T-helper 1 cell treated with Interleukin-12 subunit alpha and Interleukin-12 subunit beta and Interleukin-4 antibody, amounts not matched to agents 30 μg/mL and 1 μg/mL, for 36 hours (primary cell): ENCODE results near the gene MAP3K3.

Experiments
- H3K27ac Mint-ChIP-seq: one replicate; pipeline ENCODE4 v1.8.0; 2021; ENCODE audit warnings: mild to moderate bottlenecking, mixed read lengths
- H3K27me3 Mint-ChIP-seq: one replicate; pipeline ENCODE4 v1.8.0; 2021; ENCODE audit warnings: low read depth, mixed read lengths
- H3K36me3 Mint-ChIP-seq: one replicate; pipeline ENCODE4 v1.8.0; 2021; ENCODE audit warnings: low read depth, mixed read lengths
- H3K4me1 Mint-ChIP-seq: one replicate; pipeline ENCODE4 v1.8.0; 2021; ENCODE audit warnings: low read depth, mixed read lengths
- H3K4me3 Mint-ChIP-seq: one replicate; pipeline ENCODE4 v1.8.0; 2021; ENCODE audit warnings: mild to moderate bottlenecking, moderate library complexity, mixed read lengths
- H3K9me3 Mint-ChIP-seq: one replicate; pipeline ENCODE4 v1.8.0; 2021; ENCODE audit warnings: mixed read lengths

Gene MAP3K3

DNA sequence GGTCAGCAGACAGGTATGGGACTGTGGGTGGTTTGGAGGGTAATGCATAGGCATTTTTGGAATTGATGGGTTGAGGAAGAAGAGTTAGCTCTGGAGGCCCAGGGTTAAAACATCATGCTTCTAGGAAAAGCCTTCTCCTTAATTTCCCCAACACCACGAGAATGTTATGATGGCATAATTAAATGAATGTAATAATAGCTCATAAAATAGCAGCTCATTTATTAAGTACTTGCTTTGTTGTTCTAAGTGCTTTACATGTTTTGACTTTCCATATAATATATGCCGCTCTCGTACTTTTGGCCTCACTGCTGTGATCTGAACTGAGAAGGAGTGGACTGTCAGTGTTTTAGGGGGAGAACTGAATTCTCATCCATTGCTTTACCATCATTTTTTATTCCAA is 63.4 kb downstream of the MAP3K3 start:
- Mint-ChIP-seq H3K36me3 (peaks cover 32% of the 10 kb centered on the region), H3K9me3 (no peaks in the 10 kb centered on the region), H3K27ac (no peak overlapping the region), H3K4me3 (no peak overlapping the region), H3K4me1 (peaks cover 1% of the 10 kb centered on the region), H3K27me3 (no peaks in the 10 kb centered on the region)

DNA sequence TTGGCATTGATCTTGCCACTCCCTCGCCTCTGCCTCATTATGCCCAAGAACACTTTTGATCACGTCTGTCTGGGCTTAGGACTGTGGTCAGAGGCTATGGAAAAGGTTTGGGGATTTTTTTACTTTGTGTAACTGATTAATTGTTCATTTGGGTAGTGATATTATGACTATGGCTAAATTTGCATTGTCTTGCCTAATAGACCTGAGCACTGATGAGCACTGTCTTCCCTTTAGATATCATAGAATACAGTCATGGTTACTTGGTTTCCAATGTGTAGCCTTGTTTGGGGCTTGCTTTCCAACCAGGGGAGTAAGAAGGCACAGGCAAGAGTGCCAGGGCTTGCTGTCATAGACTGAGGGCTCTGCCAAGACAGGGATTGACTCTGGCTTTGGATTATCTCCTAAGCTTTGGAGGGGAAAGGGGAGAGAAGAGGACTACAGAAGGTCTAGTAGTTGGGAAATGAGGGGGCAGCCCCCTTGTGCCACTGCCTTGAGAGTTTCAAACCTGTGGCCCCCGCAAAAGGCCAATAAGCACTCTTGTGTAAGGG is 64.0 kb downstream of the MAP3K3 start:
- no peaks in the 10 kb centered on the region for H3K9me3 Mint-ChIP-seq
- peaks cover 1% of the 10 kb centered on the region for H3K4me1 Mint-ChIP-seq
- H3K4me3 Mint-ChIP-seq: no peak overlapping the region
- no peak overlapping the region for H3K27ac Mint-ChIP-seq
- no peaks in the 10 kb centered on the region for H3K27me3 Mint-ChIP-seq
- peaks cover 35% of the 10 kb centered on the region for H3K36me3 Mint-ChIP-seq

DNA sequence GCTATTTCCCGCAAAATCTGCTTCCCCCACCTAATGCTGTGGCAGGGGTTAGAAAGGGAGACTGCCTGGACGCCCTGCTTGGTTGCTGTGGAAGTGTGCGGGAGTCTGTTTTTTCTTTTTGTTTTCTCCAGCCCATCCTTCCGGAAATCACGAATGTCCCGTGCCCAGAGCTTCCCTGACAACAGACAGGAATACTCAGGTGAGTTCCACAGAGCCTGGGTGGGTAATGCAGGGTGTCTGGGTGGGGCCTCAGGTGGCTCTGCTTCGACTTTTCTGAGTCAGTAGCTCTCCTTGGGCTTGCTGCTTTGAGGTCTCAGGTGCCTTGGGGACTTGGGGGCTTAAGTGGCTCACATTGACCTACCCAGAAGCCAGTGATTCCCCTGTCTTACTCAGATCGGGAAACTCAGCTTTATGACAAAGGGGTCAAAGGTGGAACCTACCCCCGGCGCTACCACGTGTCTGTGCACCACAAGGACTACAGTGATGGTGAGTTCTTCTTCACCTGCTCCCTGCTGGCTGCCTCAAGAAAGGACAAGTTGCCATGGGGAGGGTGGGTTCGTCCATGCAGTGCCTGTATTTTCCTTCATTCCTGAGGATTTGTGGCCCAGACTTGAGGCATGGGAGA is 66.3 kb downstream of the MAP3K3 start:
- Mint-ChIP-seq H3K27ac (no peak overlapping the region), H3K27me3 (no peaks in the 10 kb centered on the region), H3K4me3 (no peak overlapping the region), H3K36me3 (peaks cover 34% of the 10 kb centered on the region), H3K4me1 (peaks cover 1% of the 10 kb centered on the region), H3K9me3 (no peaks in the 10 kb centered on the region)

DNA sequence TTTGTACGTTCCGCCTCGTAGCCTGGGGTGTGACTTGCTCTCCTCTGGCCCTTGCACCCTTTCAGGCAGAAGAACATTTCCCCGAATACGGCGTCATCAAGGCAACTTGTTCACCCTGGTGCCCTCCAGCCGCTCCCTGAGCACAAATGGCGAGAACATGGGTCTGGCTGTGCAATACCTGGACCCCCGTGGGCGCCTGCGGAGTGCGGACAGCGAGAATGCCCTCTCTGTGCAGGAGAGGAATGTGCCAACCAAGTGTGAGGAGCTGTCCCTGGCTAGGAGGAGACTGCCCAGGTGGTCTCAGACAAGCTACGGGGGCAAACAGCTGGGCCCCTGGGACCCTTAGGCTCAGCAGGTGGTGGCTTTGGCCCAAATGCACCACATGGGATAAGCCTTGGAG is 67.3 kb downstream of the MAP3K3 start:
- Mint-ChIP-seq H3K27me3 (no peaks in the 10 kb centered on the region), H3K36me3 (peaks cover 32% of the 10 kb centered on the region), H3K4me1 (peaks cover 1% of the 10 kb centered on the region), H3K9me3 (no peaks in the 10 kb centered on the region), H3K27ac (no peak overlapping the region), H3K4me3 (no peak overlapping the region)

DNA sequence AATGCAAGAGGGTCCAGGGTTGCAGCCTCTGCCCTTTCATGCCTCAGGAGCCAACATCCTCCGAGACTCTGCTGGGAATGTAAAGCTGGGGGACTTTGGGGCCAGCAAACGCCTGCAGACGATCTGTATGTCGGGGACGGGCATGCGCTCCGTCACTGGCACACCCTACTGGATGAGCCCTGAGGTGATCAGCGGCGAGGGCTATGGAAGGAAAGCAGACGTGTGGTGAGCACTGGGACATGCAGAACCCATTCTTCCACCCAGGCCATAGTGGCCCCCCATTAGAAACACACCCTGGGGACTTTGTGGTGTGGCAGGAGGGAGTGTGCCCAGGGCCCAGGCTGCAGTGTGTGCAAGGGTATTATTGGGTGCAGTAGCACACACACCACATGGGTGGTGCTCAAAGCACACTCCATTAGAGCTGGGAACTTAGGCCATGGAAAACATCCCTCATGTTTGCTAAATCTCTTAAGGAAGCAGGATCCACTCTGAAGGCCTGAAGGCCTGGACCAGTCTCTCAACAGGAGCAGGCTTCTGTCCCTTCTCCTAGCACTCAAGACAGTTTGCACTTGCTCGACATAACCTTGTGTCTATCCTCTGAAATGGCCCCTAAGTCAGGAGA is 70.1 kb downstream of the MAP3K3 start:
- peaks cover 25% of the 10 kb centered on the region for H3K4me1 Mint-ChIP-seq
- peaks cover 49% of the 10 kb centered on the region for H3K36me3 Mint-ChIP-seq
- H3K4me3 Mint-ChIP-seq: no peak overlapping the region
- peak overlapping the region; percentile 31 for H3K27ac Mint-ChIP-seq
- H3K27me3 Mint-ChIP-seq: no peaks in the 10 kb centered on the region
- no peaks in the 10 kb centered on the region for H3K9me3 Mint-ChIP-seq

DNA sequence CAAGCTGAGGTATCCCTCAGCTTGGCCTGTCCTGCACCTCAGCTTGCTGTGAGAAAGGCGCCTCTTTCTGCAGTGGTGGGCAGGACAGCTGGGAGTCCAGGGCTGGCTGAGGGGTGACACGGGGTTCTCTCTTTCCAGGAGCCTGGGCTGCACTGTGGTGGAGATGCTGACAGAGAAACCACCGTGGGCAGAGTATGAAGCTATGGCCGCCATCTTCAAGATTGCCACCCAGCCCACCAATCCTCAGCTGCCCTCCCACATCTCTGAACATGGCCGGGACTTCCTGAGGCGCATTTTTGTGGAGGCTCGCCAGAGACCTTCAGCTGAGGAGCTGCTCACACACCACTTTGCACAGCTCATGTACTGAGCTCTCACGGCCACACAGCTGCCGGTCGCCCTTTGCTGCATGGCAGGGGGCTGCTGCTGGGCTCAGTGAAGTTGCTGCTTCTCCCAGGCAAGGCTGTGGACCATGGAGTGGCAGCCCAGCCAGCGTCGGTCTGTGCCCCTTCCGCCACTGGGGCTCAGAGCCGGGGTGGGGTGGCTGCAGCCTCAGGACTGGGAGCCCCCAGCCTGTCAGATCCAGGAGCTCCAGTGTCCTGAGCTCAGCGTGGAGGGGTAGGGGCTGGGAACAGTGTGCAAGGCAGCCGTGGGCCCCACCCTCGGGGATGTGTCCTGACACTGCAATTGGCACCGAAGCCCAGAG is 71.3 kb downstream of the MAP3K3 start:
- no peaks in the 10 kb centered on the region for H3K27me3 Mint-ChIP-seq
- no peak overlapping the region for H3K4me3 Mint-ChIP-seq
- no peaks in the 10 kb centered on the region for H3K9me3 Mint-ChIP-seq
- H3K27ac Mint-ChIP-seq: peak overlapping the region; percentile 31
- H3K36me3 Mint-ChIP-seq: peaks cover 57% of the 10 kb centered on the region
- peaks cover 31% of the 10 kb centered on the region for H3K4me1 Mint-ChIP-seq

DNA sequence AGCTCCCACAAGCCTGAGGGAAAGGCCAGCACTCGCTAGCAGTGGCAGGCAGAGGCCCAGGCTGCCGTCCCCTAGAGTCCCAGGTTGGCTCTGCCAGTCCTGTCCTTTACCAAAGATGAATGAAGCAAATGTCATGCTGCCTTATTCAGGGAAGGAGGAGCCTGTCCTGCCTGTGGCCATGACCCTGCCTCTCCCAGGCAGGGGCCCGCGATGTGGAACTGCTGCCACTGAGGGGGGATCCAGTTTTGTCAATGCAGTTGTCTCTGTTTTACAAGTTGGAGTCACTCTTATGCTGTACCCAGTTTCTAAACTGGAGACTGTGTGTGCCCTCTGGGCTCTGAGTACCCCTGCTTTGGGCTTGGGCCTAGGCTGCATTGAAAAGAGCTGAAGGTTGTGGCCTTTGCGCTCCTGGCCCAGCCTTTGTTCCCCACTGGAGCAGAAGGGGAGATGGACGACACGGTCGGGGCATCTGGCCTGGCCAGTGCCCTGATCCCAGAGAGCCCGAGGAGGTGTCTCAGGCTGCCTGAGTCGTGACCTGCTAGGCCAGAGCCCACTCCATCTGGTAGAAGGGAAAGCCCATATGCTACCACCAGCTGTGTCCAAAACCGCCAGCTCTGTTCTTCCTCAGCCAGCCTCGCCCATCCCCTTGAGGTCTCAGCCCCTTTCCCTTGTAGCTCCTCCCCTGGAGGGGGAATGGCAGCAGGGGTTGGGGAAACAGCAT is 72.2 kb downstream of the MAP3K3 start:
- Mint-ChIP-seq H3K4me3 (no peak overlapping the region), H3K27ac (peak overlapping the region; percentile 67), H3K9me3 (no peaks in the 10 kb centered on the region), H3K4me1 (peaks cover 30% of the 10 kb centered on the region), H3K27me3 (no peaks in the 10 kb centered on the region), H3K36me3 (peaks cover 54% of the 10 kb centered on the region)

- peak overlapping the region; percentile 67 for H3K27ac Mint-ChIP-seq
- H3K4me1 Mint-ChIP-seq: peaks cover 30% of the 10 kb centered on the region
- H3K4me3 Mint-ChIP-seq: peak overlapping the region; percentile 28
- no peaks in the 10 kb centered on the region for H3K9me3 Mint-ChIP-seq
- H3K27me3 Mint-ChIP-seq: no peaks in the 10 kb centered on the region
- H3K36me3 Mint-ChIP-seq: peaks cover 51% of the 10 kb centered on the region
Measured at GRCh38 chr17:63694950-63695773, 72.9 kb downstream of the MAP3K3 start.

- peak overlapping the region; percentile 98 for H3K4me3 Mint-ChIP-seq
- H3K9me3 Mint-ChIP-seq: no peaks in the 10 kb centered on the region
- peaks cover 30% of the 10 kb centered on the region for H3K4me1 Mint-ChIP-seq
- H3K36me3 Mint-ChIP-seq: peaks cover 45% of the 10 kb centered on the region
- H3K27me3 Mint-ChIP-seq: no peaks in the 10 kb centered on the region
- H3K27ac Mint-ChIP-seq: peak overlapping the region; percentile 98
Measured at GRCh38 chr17:63695889-63696288, 73.7 kb downstream of the MAP3K3 start.

DNA sequence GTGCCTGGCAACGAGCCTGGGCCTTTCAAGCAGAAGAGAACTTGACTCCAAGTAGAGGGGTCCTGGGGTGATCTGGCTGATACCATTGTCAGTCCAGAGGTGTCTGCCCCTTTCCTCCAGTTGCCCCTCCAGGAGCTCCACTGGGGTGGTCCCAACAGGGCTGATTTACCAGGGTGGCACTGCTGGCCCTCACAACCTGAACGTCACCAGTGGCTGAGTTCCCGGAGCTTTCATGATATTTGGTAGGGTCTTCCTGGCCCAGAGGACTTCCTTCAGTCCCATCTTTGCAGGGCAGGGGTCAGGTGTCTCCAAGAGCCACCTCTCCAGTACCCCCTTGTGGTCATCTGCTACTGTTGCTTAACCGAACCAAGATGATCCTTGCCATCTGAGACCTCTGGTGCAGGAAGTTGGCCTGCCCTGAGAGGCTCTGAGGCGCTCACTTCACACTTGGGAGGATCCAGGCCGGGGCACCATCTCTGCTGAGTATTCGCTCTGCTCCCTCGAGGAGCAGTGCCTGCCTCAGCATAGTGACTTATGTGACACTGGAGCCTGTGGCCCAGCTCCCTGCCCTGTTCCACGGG is 74.3 kb downstream of the MAP3K3 start:
- Mint-ChIP-seq H3K4me1 (peaks cover 34% of the 10 kb centered on the region), H3K4me3 (peak overlapping the region; percentile 98), H3K36me3 (peaks cover 50% of the 10 kb centered on the region), H3K9me3 (no peaks in the 10 kb centered on the region), H3K27ac (peak overlapping the region; percentile 98), H3K27me3 (no peaks in the 10 kb centered on the region)

- no peaks in the 10 kb centered on the region for H3K27me3 Mint-ChIP-seq
- H3K27ac Mint-ChIP-seq: peak overlapping the region; percentile 98
- H3K4me1 Mint-ChIP-seq: peaks cover 44% of the 10 kb centered on the region
- H3K36me3 Mint-ChIP-seq: peaks cover 55% of the 10 kb centered on the region
- no peaks in the 10 kb centered on the region for H3K9me3 Mint-ChIP-seq
- peak overlapping the region; percentile 98 for H3K4me3 Mint-ChIP-seq
Measured at GRCh38 chr17:63697341-63698286, 75.4 kb downstream of the MAP3K3 start.

DNA sequence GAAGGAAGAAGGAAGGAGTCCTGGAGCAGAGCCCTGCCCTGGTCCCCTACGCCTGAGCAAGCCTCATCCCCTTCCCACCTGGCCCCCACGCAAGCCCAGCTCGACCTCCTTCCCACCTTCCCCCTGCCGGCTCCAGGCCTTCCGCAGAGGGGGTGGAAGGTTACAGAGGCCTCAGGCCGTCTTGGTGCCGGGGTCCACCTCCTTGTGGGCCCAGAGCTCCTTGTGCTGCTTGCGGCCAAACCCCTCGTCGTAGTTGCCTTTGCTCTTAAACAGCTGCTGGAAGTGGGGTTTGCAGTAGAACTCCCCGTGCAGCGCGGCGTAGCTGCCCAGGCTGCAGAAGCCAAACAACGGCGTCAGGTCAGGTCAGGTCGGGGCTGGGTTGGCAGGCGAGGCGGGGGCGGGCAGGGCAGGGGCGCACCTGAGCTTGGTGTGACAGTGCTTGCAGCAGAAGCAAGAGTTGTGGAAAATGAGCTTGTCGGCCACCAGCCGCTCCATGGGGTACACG is 76.2 kb downstream of the MAP3K3 start:
- Mint-ChIP-seq H3K36me3 (peaks cover 56% of the 10 kb centered on the region), H3K4me1 (peaks cover 52% of the 10 kb centered on the region)

More for the DNA sequence above, 76.2 kb downstream of the MAP3K3 start:
- Mint-ChIP-seq H3K27me3 (no peaks in the 10 kb centered on the region), H3K27ac (peak overlapping the region; percentile 98), H3K4me3 (peak overlapping the region; percentile 98), H3K9me3 (no peaks in the 10 kb centered on the region)
